ENCODE measurements around the gene LGALS3BP.
"Not testable (repeated sequence)": the region's sequence is repeated elsewhere in the genome, so short reads cannot be mapped to it uniquely, and the experiment has no call there.

Gene LGALS3BP, protein sequence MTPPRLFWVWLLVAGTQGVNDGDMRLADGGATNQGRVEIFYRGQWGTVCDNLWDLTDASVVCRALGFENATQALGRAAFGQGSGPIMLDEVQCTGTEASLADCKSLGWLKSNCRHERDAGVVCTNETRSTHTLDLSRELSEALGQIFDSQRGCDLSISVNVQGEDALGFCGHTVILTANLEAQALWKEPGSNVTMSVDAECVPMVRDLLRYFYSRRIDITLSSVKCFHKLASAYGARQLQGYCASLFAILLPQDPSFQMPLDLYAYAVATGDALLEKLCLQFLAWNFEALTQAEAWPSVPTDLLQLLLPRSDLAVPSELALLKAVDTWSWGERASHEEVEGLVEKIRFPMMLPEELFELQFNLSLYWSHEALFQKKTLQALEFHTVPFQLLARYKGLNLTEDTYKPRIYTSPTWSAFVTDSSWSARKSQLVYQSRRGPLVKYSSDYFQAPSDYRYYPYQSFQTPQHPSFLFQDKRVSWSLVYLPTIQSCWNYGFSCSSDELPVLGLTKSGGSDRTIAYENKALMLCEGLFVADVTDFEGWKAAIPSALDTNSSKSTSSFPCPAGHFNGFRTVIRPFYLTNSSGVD

DNA sequence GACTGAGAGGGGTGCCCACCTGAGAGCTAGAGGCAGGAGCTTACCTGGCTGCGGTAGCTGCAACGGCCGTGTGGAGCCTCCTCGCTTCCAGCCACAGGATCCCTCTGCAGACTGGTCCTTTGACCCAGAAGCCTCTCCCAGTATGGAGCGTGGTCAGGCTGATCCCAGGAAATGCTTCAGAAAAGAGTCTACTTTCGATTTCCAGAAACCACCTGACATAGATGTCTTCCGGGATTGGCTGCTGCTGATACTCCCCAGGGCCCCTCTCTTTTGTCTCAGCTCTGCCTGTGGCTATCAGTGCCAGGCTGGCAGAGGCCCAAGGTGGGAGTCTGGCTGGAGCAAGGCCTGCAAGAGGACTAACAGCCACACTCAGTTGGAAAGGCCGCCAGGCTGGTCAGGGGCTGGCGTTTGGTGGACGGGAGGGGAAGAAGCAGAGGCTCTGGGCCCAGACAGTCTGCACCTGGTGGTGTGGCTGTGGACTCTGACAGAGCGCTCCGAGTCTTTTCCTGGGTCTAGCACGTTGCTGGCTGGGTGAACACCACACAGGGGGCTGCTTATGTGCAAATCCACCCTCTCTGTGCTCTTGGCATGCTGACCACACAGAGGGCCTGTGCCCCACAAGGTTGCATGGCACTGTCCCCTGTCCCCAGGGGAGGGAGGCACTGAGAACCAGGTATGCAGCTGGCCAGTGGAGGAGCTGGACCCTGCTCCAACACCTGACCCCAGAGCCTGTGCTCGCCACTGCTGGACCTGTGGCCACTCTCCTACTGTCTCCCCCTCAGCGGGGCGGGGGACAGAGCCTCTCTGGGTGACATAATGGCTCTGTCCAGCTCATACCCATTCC is at the start of gene LGALS3BP:
Gene LGALS3BP (minus strand): TSS at position 144 of the 844 bp plus-strand sequence. CDS start 2,732 bp downstream, outside the sequence.
- peak; percentile 58 for DNase-seq

DNA sequence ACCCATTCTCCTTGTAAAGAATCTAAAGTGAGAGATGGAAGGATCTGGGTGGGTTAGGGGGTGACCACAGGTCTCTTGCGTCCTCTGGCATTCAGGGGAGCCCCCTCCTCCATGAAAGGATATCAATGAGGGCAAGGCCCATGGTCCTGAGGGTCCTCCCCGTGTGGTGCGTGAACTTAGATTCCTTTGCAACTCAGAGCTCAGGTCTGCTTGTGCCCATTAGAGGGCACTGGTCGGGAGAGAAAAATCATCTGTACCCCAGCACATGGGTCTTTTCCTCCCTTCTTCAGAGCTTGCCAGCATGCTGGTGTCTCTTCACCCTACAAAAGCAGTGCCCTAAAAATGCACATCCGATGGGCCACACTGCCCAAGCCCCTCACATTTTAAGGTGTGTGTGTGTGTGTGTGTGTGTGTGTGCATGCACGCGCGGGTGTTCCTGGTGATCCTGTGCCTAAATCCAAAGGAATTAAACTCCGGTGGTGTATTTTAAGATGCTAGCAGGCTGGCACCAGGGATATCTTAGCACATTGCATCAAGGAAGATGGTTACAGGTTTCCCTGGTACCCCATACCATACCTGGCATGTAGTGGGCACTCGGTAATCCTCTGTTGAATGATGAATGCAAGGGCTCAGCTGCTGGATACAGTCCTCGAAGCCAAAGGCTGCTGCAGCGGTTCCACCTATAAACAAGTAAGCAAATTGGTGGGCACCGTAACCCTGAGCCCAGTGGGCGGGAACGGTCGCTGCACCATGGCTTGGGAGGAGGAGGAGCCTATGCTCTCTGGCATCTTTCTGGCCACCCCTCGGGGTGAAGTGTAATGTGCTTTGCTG is 49.0 kb upstream of the LGALS3BP start:
- no peak for DNase-seq

DNA sequence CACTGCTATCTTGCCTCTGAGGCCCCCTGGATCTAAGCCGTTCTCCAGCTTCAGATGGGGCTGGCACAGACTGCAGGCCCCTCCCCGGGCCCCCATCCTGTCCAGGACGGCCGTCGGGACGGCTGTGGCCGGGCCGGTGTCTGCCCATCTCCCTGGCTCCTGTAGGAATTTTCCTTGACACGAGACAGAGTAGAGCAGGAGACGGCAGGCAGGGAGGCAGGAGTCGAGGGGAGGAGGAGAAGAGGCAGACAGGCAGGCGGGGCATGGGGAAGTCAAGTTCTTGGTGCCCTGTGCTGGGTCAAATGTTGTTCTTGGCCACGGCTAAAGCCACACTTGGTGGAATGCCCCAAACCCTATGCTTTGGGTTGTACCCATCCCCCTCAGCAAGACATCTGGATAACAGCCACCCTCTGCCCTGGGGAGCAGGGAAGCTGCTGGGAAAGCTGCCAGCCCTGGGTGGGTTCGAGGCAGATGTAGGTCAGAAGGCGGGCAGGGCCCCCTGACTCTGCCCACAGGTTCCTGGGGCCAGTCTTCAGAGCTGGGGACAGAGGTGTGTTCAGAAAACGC is 48.3 kb upstream of the LGALS3BP start:
- DNase-seq: no peak

DNA sequence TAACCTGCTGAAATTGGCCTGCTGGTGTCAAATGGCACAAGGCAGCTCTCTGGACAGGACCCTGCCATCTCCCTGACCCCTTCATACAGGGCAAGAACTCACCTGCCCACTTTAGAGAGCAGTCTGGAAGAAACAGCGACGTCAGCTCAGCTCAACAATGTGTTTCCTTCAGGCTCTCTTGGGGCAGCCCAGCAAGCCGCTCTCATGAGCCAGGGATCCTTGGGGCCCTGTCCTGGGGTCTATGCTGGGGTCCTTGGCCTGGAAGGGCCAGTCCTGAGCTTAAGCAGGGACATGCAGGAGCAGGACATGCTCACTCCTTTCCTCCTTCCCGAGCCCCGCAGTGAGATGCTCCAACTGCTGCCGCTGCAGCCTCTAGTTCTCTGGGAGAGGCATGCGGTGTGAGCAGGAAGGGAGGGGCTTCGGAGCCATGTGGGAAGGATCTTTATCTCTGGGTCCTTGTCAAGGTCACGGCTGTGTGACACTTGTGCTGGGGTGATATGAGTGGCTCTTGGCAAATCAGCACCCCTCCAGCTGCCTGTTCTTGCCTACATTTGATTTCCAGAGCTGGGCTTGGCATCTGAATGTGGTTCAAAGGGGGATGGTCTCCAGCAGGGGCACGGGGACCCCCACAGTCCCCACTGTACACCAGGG is 47.7 kb upstream of the LGALS3BP start:
- DNase-seq: no peak

DNA sequence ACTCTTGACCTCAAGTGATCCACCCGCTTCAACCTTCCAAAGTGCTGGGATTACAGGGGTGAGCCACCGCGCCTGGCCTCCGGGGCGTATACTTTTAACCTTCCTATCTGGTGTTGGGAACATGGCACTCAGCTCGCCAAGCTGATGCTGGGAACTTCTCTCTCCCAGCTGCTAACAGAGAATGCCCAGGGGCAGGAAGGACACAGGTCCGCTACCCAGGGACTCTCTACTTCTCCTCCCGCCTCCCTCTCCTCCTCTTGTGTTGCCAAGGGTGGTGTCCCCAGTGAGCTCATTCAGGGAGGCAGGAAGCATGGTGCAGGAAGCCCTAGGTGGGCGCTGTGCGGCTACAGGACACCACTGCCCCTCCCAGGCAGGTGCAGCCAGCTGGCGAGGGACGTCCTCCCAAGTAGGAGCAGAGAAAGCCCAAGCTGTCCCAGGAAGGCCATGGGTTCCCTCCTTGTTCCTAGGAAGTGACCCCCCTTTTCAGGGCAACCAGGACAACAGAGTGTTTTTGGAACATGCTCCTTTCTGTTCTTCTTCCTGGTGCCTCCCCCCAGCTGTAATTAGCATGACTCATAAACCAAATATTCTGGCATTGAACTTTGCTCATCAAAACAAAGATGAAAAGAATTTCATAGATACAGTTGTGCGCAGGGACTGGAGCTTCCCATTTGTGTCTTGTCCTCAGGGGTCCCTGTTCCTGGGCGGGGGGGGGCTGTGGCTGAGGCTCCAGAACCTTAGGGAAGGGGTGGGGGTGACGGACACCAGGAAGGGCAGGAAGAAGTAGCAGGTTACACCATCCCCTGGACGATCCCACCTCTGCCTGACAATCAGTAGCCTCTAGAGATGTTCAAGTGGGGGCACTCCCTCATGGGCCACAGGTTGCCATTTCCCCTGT is 46.9 kb upstream of the LGALS3BP start:
- no peak for DNase-seq

DNA sequence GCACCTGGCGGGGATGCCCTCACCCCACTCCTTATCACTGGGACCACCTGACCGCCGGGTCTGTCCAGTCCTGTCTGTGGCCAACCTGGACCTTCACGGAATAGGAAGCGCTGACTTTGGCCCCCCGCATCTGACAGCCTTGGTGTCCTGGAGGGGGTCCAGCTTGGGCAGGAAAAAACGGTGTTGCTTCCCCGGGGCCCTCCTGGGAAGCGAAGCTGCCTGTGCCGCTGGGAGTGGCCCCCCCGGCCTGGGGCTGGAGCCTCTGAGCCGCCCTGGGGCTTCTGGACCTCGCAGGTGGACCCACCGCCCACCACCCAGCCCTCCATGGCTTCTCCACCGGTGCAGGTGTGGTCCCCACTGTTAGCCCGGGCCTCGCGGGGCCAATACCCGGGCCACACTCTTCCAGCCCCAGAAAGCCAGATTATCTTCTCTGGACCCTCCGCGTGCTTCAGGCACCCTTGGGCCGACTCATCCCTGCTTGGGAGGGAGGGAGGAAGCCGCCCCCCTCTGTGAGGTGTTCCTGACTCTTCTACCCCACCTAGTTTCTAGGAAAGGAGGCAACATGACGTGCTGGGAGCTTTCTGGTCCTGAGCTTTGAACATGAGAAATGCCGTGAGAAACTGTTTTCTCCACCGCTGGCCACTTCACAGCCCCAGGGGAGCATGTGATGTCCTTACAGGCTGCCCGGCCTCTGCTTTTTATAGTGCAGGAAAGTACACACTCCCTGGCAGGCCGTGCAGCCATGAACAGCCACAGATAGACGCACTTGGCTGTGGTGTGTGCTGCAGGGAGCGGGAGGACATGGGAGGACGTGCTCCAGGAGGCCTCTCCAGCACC is 45.4 kb upstream of the LGALS3BP start:
- no peak for DNase-seq

DNA sequence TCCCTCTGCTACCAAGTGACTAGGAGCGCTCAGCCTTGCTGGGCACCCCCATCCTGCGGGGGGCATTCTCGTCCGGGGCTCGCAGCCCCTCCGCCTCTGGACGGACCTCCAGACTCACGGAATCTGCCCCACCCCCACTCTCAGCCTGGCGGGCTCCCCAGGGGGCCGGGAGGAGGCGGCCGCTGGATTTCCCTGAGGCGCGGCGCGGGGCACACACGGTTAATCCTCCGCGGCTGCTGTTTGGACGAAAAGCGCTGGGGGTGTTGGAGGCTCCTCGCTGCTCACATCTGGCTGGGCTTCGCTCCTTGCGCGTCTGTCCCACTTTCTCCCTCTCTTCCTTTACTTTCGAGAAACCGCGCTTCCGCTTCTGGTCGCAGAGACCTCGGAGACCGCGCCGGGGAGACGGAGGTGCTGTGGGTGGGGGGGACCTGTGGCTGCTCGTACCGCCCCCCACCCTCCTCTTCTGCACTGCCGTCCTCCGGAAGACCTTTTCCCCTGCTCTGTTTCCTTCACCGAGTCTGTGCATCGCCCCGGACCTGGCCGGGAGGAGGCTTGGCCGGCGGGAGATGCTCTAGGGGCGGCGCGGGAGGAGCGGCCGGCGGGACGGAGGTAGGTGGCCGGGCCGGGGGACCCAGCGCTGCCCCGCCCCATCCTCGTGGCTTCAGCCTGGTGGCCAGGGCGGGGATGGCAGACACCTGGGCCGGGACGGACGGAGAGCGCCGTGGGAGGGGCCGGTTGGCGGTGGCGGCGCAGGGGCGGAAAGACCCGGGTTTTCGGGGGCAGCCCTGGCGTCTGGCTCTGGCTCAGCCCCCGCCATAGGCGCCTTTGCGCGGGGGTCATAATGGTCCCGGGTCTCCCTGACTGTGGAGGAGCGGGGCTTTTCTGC is 44.4 kb upstream of the LGALS3BP start, which contains the start of gene C1QTNF1:
Gene C1QTNF1 (plus strand): TSS at position 284 of the 886 bp plus-strand sequence. CDS start 19,800 bp downstream, outside the sequence.
- DNase-seq: no peak

DNA sequence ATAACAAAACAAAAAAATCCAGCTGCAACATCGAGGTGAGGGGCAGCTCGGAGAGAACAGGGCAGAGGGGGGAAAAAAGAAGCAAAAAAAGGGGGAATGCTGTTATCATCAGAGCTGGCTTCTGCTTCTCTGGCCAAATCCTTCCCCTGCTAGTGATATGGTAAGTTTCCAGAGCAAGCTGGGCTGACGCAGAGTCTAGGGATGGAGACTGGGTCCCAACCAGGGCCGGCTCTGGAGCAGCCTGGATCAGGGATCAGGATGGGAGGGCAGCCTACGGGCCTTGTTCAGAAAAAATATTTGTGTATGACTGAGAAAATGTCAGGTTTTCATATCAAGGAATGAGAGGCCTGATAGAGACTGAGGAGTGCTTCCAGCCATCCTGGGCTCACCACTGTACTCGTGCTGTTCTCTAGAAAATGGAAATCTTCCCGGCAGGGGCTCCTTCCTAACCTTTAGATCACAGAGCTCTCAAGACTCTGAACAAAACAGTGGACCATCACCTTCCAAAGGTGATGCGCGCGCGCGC is 43.5 kb upstream of the LGALS3BP start:
- no peak for DNase-seq

DNA sequence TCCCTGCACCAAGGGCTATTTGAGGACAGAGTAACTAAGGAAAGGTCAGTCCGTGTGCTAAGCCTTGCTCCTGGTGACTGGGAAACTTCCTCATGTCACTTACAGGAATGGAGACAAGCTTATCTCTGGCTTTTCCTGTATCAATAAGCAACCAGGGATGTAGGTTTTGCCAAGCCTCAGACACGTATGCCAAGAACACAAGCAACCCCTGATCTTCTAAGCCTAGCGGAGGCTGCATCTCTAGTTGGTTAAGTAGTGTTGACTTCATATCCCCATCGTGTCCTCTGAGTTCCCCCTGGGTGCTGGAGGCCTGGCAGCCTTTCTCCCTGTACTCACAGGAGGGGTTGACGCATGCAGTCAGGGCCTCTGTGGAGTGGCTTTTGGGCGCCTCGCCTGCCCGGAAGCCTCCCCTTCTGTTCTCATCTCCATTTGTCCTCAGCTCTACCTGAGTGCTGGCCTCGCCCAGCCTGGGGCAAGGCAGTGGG is 42.8 kb upstream of the LGALS3BP start:
- DNase-seq: no peak

DNA sequence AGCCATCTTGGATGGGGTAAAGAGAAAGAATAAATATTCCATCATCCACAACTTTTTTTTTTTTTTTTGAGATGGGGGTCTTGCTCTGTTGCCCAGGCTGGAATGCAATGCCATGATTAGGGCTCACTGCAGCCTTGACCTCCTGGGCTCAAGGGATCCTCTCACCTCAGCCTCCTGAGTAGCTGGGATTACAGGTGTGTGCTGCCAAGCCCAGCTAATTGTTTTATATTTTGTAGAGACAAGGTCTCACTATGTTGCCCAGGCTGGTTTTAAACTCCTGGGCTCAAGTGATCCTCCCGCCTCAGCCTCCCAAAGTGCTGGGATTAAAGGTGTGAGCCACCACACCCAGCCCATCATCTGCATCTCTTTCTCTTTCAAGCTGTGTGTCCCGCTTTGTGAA is 42.2 kb upstream of the LGALS3BP start:
- not testable (repeated sequence) for DNase-seq

DNA sequence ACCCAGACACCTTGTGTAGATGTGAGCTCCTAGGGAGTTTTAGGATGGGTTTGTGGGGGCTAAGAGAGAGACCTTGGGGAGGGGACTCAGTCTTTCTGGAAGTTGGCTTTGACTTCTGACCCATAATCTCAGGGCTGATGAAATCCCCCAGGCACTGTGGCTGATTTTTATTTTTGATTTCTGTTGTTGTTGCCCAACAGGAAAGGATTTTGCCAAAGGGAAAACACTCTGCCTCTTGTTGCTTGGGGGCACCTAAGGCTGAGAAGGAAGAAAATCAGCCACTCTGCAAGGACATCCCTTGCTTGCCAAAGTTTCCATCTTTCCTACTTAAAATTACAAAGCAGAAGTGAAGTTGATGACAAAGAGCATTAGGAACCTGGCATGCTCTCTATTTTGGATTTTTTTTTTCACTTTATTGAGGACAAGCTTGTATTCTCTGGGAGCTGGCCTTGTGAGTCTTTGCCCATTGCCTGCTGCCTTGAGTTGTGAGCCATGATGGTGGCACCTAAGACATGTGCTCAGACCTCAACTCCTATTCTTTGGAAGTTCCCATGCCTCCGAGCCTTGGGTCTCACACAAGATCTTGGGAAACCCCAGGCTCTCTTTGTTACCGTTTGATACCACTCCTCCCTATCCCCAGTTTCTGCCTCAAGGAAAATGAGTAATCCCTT is 41.0 kb upstream of the LGALS3BP start:
- DNase-seq: no peak

DNA sequence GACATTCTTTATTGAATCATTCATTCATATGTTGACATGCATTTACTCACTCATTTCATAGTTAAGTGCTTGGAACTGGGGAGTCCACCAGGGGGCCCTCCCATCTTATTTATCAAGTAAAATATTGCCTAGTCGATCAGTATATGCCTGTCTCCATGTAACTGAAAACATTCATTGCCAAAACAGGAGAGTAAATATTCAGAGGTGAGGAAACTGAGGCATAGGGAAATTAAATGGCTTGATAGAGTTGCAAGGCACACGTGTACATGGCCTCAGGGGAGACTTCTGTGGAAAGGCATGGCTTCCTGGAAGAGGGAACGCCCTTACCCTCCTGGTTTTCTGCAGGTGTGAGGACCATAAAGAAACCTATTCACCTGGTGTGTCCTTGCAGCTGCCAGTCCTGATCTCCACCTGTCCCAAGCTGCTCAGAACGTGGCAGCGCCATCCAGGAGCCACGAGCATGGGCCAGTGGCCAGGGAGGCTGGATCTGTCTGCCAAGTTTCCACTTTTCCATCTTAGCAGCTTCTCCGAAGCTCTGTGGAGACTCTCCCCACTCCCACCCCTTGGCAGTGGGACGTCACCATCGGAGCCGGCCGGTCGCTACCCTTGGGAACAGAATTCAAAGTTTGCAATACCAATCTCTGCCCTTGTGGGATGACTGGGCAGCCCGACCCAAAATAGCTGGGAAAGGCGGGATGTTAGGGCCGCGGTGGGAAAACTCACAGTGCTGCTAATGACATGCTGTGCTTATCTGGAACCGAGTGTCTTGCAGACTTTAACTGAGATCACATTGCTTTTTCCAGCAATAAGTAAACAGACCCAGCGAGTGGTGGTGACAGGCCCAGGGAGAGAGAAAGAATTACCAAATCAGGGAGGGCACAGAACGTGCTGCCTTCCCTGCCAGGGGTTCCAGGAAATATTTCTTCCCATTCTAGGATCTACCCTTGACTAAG is 40.2 kb upstream of the LGALS3BP start:
- DNase-seq: no peak

DNA sequence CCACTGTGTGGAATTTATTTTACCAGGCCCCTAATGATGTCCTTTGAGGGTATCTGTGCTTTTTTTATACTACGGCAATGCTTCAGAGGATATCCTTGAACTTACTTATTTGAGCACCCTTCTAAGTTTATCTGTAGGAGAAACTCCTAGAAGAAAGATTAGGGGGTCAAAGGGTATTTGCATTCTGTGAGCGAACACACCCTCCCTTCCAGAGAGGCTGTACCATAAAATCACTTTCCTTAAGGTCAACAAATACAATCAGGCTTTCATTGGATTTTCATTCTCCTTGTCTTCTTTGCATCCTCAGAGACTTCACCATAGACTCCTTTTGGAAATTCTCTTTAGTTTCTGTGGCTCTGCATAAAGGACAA is 39.5 kb upstream of the LGALS3BP start:
- DNase-seq: no peak

DNA sequence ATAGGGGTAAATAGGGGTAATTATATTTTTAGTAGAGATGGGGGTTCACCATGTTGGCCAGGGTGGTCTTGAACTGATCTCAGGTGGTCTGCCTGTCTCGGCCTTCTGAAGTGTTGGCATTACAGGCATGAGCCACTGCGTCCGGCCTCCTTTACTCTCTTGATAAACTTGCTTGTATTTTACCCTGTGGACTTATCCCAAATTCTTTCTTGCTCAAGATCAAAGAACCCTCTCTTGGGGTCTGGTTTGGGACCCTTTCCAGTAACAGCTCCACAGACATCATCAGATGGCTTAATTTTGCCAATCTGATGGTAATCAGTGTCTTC is 38.6 kb upstream of the LGALS3BP start:
- DNase-seq: no peak

DNA sequence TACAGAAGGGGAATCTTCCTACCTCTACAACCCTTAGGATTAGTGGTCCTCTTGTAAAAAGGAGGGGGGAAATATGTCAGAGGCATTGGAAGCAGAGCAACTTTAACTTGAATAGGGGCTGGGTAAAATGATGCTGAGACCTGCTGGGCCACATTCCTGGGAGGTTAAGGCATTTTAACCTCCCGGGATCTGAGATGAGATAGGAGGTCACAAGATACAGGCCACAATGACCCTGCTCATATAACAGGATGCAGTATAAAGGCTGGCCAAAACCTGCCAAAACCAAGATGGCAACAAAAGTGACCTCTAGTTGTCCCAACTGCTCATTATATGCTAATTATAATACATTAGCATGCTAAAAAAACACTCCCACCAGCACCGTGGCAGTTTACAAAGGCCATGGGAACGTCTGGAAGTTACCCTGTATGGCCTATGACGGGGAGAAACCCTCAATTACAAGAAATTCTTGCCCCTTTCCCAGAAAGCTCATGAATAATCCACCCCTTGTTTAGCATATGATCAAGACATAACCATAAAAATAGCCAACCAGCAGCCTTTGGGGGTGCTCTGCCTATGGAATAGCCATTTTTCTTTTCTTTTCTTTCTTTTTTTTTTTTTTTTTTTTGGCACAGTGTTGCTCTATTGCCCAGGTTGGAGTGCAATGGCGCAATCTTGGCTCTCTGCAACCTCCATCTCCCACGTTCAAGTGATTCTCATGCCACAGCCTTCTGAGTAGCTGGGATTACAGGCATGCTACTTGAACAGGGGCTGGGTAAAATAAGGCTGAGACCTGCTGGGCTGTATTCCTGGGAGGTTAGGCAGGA is 38.0 kb upstream of the LGALS3BP start:
- no peak for DNase-seq
